Vagina (tissue), 2 donors: ENCODE data around the gene IFT52.

Experiments
- CTCF ChIP-seq, 3 experiments: fragments of 450-650 bp in 2 of 3; fragments of 200-600 bp in 1 of 3; sonication (generic) in 1 of 3; IDR thresholded peaks; one replicate each; pipeline ENCODE4 v1.5.1; 2017 to 2019; ENCODE audit warnings: antibody characterized with exemption in 3 of 3, mild to moderate bottlenecking in 2 of 3, moderate library complexity in 2 of 3
- POLR2A ChIP-seq, 2 donors: fragments of 450-650 bp; IDR thresholded peaks; one replicate each; pipeline ENCODE4 v1.6.1; 2017; ENCODE audit warnings: antibody characterized with exemption in 2 of 2, mild to moderate bottlenecking in 2 of 2, moderate library complexity in 2 of 2
- POLR2AphosphoS5 ChIP-seq, 2 donors: sonication (generic); formaldehyde crosslinking; IDR thresholded peaks; one replicate each; pipeline ENCODE4 v1.9.0; 2017; ENCODE audit warnings: antibody characterized with exemption in 2 of 2, mild to moderate bottlenecking in 2 of 2, low read depth in 1 of 2; ENCODE audit not compliant: insufficient read depth in 1 of 2

- TF ChIP-seq POLR2AphosphoS5 (IDR thresholded peaks at IDR 0.05; ENCODE audit: insufficient read depth in 1 of 2, low read depth in 1 of 2) (no peak), POLR2A (IDR thresholded peaks at IDR 0.05) (no peak), CTCF (IDR thresholded peaks at IDR 0.05) (no peak)
Measured at GRCh38 chr20:43682446-43682845, 91.7 kb downstream of the IFT52 start.
